Measurements from ENCODE around the gene NPC1L1.

The NPC1L1 gene

GRCh38 chr7:44469461-44470134, 71.5 kb downstream of the NPC1L1 start:
- DNase-seq: no peak

DNA sequence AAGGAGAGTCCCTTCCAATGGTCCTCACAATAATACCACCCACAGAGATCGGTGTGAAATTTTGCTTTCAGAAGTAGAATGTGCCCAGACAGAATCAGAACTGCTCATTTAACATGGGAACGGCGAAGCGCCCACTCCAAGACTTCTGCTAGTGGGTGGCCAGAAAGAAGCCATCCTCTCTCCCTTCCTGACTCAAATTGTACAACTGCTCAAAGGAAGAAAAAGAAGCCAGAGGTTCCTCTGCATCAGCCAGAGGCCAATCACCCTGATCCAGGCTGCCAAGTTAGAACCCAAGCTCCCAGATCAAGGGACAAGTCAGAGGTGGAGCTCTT, 73.9 kb downstream of the NPC1L1 start:
- no peak for DNase-seq

- DNase-seq: no peak
These were observed 74.6 kb downstream of the NPC1L1 start for GRCh38 chr7:44466300-44467216.

DNA sequence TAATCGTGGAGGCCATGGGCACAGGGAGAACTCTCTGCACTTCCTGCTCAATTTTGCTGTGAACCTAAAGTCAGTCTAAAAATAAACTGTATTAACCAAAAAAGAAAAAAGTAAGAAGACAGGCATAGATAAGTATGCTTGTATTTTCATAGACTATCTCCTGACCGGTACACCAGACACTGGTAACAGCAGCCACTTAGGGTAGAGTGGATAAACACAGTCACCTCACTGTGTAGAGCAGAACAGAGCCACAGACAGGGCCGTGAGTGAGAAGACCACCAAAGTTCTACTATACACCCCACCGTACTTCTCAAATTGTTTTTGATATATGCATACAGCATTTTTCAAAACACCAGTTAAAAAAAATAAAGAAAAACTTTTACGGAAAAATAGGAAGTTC, 75.6 kb downstream of the NPC1L1 start:
- DNase-seq: no peak

DNA sequence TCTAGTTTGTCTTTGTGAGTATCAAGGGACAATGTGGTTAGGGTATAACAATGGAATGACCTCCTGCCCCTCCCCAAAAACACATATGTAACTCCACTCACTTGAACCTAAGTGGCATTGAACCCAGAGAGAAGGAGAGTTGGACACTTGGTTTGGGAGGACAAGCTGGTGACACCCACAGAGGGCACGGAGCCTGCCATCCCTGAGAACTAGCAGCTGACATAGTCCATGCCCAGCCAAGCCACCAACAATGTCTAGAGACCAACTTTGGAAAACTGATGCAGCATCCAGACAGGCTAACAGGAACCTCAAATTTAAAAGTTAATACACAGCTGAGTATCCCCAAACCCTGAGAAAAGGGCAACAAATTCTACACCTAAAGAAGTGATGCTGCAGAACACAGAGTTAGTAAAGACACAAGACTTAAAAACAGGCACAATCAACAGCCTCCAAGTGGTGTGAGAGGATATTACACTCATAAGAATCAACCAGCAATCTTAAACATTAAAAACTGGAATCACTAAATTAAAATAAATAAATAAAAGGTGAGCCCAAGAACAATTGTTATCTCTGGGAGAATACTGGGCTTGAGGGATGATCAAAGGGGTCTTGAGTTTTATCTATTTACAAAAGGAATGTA, 77.8 kb downstream of the NPC1L1 start:
- DNase-seq: no peak

Data from NCI-H1930 (cell line).